ENCODE results near the gene FYTTD1.

FYTTD1 gene

GRCh38 chr3:197782230-197782629 is 32.5 kb downstream of the FYTTD1 start:
- H3K4me3 ChIP-seq (ENCODE audit: low read depth, low read length), result peak overlapping the region; percentile 5
- no peak for TF ChIP-seq CTCF (IDR thresholded peaks at IDR 0.05; ENCODE audit: insufficient read depth, low read depth, low read length, missing control alignments)
- DNase-seq (ENCODE audit: low read depth), result peak; percentile 76

DNA sequence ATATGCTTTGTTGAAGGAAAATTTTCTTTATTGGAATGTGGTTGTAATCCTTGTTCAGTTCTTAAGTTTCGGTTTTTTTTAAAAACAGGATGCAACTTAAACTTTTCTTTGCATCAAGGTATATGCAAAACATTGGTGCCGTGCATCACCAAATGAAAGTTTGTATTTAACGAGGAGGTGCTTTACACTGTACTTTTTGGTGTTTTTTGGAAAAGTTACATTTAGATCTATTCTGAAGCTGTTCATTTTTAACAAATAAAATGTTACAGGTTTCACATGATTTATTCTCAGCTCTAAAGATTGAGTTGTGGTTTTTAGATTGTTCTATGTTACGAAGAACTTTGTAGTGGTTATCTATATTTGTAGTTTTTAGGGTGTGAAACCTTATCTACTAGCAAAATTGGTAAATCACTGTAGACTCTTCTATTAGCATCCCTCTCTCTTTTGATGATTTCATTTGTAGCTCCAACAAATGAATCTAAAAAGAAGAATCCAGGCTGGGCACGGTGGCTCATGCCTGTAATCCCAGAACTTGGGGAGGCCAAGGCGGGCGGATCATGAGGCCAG is 34.4 kb downstream of the FYTTD1 start:
- TF ChIP-seq CTCF (IDR thresholded peaks at IDR 0.05; ENCODE audit: insufficient read depth, low read depth, low read length, missing control alignments), result no peak
- H3K4me3 ChIP-seq (ENCODE audit: low read depth, low read length), result peak overlapping the region; percentile 38
- peak; percentile 50 for DNase-seq (ENCODE audit: low read depth)

DNA sequence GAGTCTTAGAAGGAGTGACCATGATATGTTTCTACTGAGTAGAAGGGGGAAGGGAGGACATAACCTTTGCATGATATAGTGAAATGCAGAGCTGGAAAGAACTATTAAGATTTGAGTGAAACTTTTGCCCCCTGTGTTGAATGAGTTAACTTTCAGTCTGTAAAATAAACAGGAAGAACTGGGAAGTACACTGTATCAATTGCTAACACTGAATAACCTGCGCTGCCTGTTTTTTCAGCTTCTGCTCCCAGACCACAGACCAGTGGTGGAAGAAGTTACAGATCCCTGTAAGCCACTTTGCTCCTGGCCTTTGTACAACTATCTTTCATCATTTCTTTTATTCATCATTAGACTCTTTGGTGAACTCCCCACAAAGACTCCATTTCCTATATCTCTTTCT is 37.7 kb downstream of the FYTTD1 start:
- H3K4me3 ChIP-seq (ENCODE audit: low read depth, low read length), result no peak overlapping the region
- TF ChIP-seq CTCF (IDR thresholded peaks at IDR 0.05; ENCODE audit: insufficient read depth, low read depth, low read length, missing control alignments), result no peak
- no peak for DNase-seq (ENCODE audit: low read depth)

DNA sequence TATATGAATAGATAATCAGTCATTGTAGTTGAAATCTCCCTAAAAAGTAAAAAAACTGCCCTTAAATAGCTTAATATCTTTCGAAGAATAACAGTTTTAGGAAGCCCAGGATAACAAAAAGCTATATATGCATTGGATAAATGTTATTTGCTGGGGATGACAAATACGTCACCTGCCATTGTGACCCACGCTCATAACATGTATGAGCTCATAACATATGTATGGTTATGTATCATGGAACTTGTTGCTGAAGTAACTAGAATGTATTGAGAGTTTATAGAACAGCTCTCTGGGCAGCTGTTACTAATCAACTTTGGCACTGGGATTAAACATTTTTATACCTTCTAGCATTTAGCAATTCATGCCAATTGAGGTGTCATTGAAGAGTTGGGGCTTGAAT is 39.6 kb downstream of the FYTTD1 start:
- no peak for DNase-seq (ENCODE audit: low read depth)
- no peak for TF ChIP-seq CTCF (IDR thresholded peaks at IDR 0.05; ENCODE audit: insufficient read depth, low read depth, low read length, missing control alignments)
- H3K4me3 ChIP-seq (ENCODE audit: low read depth, low read length), result no peak overlapping the region

DNA sequence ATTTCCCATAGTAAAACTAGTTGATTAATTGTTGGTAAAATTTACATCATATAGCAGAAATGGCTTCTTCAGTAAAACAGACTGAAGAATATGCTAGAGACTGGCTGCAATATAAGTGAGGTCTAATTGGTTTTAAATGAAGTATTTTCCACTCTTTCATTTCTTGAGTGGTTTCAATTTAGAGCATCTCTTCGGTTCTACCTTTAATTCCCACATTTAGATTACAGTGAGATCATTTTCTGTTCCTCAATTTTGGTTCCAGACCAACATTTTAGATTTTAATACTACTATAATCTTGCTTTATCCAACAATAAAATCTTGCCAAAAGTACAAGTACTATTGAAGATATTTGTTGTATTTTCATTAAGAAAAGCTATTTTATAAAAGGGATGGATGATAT is 40.4 kb downstream of the FYTTD1 start:
- no peak for TF ChIP-seq CTCF (IDR thresholded peaks at IDR 0.05; ENCODE audit: insufficient read depth, low read depth, low read length, missing control alignments)
- H3K4me3 ChIP-seq (ENCODE audit: low read depth, low read length), result peak overlapping the region; percentile 89
- DNase-seq (ENCODE audit: low read depth), result no peak

DNA sequence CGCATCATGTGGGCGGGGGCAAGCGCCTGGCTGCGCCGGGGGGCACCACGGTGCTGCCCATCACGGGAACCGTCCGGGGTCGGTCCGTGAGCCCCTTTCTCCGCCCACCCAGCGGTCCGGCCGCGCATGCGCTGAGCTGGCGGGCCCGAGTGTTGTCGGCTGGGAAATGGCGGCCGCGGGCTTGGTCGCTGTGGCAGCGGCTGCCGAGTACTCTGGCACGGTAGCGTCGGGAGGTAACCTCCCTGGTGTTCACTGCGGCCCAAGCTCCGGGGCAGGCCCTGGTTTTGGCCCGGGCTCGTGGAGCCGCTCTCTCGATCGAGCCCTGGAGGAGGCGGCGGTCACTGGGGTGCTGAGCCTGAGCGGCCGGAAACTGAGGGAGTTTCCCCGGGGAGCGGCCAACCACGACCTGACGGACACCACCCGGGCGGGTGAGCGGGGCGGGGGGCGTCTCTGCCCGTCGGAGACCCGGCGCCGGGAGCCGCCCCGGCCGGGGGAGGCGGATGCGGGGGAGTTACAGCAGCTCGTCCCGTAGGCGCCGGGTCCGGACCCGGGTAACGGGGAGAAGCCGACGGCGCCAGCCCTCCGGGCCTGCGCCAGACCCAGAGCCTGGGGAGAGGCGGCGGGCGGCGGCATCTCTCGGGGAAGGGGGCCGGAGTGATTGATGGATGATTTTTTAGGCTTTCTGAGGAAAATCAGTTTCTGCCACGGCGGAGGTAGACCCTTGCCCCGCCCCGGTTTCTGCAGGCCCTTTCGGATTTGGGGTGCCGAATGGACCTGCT is 41.6 kb downstream of the FYTTD1 start, which contains the start of gene LRCH3:
Gene LRCH3 (plus strand): TSS at position 142 of the 779 bp plus-strand sequence. CDS start 25 bp downstream, at position 167.
- H3K4me3 ChIP-seq (ENCODE audit: low read depth, low read length), result peak within 1 kb of the TSS; percentile 89
- peak; percentile 91 for DNase-seq (ENCODE audit: low read depth)
- no peak for TF ChIP-seq CTCF (IDR thresholded peaks at IDR 0.05; ENCODE audit: insufficient read depth, low read depth, low read length, missing control alignments)
